Body of pancreas (tissue), 4 donors: ENCODE measurements around the gene UBN2. TPM values are rescaled to one million over a fixed set of nuclear protein-coding genes. Genes with fewer than 3 reads are reported as not detected.
"Not testable (repeated sequence)": the region's sequence is repeated elsewhere in the genome, so short reads cannot be mapped to it uniquely, and the experiment has no call there.

Experiments used
- ATAC-seq: fragments of 150-250 bp; one replicate; pipeline ENCODE4 v1.9.1; 2016
- DNase-seq, 4 donors: peaks; one replicate each; pipeline ENCODE4 v3.0.0-alpha.2; 2019
- H3K27ac ChIP-seq, 4 donors: fragments of 200-600 bp; sonication (generic); 1 replicate in 3 of 4; 2 replicates in 1 of 4; pipeline versions ENCODE4 v1.5.1 to v1.6.1; 2016 to 2019; ENCODE audit warnings: mild to moderate bottlenecking in 1 of 4, mixed read lengths in 1 of 4, moderate library complexity in 1 of 4
- H3K27me3 ChIP-seq, 2 donors: fragments of 200-600 bp; sonication (generic); one replicate each; pipeline ENCODE4 v1.6.0; 2016; ENCODE audit warnings: mild to moderate bottlenecking in 1 of 2
- H3K36me3 ChIP-seq, 2 donors: fragments of 200-600 bp; sonication (generic); replicated peaks in 1 of 2; 2 replicates each; pipeline ENCODE4 v1.5.1; 2016; ENCODE audit warnings: low read depth in 2 of 2; ENCODE audit not compliant: insufficient read depth in 1 of 2
- H3K4me1 ChIP-seq: fragments of 200-600 bp; sonication (generic); one replicate; pipeline ENCODE4 v1.6.0; 2016
- H3K4me3 ChIP-seq, 2 donors: fragments of 200-600 bp; sonication (generic); 1 replicate in 1 of 2; 2 replicates in 1 of 2; pipeline ENCODE4 v1.5.1; 2016 to 2019
- H3K9me3 ChIP-seq, 3 donors: fragments of 200-600 bp; sonication (generic); 1 replicate in 2 of 3; 2 replicates in 1 of 3; pipeline ENCODE4 v1.5.1; 2016
- POLR2A ChIP-seq, 3 donors: fragments of 450-650 bp; IDR thresholded peaks; one replicate each; pipeline ENCODE4 v1.6.1; 2016; ENCODE audit warnings: antibody characterized with exemption in 3 of 3, mild to moderate bottlenecking in 2 of 3
- WGBS, 2 donors: methylation state at CpG; one replicate each; pipeline ENCODE4 v1.1.5; 2017; 5-methylcytosine and 5-hydroxymethylcytosine counted together
- intact Hi-C: fragments of 100-400 bp; cut with DNase I; formaldehyde crosslinking; loops from one replicate; pipeline ENCODE4 v1.15.1; 2023
- total RNA-seq, 2 donors: library from RNA; depleted of rRNA; stranded (reverse); fragments of >200 nt; gene quantifications; one replicate each; pipeline ENCODE4 v1.1.0, GENCODE V29; 2016
- TF ChIP-seq, protein P1 (sequence below), 7 experiments: fragments of 450-650 bp in 4 of 7; fragments of 200-600 bp in 3 of 7; sonication (generic) in 3 of 7; IDR thresholded peaks; one replicate each; pipeline ENCODE4 v1.5.1; 2016 to 2019; ENCODE audit warnings: antibody characterized with exemption in 7 of 7

The UBN2 gene
- total RNA-seq, 2 donors from 2014 or later, result 14.0 to 15.5 TPM

GRCh38 chr7:139205843-139206242, 25.2 kb upstream of the UBN2 start:
- Histone ChIP-seq H3K9me3 (peaks cover 0 to 4% (median 0%) of the 10 kb centered on the region in 3 donors), H3K36me3 (no peaks in the 10 kb centered on the region), H3K27me3 (no peaks in the 10 kb centered on the region), H3K27ac (no peak overlapping the region), H3K4me3 (no peak overlapping the region), H3K4me1 (no peaks in the 10 kb centered on the region)
- DNase-seq (no peak), ATAC-seq (no peak)
- intact Hi-C loops, result no loop called here
- TF ChIP-seq, protein P1, sequence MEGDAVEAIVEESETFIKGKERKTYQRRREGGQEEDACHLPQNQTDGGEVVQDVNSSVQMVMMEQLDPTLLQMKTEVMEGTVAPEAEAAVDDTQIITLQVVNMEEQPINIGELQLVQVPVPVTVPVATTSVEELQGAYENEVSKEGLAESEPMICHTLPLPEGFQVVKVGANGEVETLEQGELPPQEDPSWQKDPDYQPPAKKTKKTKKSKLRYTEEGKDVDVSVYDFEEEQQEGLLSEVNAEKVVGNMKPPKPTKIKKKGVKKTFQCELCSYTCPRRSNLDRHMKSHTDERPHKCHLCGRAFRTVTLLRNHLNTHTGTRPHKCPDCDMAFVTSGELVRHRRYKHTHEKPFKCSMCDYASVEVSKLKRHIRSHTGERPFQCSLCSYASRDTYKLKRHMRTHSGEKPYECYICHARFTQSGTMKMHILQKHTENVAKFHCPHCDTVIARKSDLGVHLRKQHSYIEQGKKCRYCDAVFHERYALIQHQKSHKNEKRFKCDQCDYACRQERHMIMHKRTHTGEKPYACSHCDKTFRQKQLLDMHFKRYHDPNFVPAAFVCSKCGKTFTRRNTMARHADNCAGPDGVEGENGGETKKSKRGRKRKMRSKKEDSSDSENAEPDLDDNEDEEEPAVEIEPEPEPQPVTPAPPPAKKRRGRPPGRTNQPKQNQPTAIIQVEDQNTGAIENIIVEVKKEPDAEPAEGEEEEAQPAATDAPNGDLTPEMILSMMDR (IDR thresholded peaks at IDR 0.05), result no peak
- no peak for TF ChIP-seq POLR2A (IDR thresholded peaks at IDR 0.05)

GRCh38 chr7:139212133-139212532, 18.9 kb upstream of the UBN2 start:
- no peak for TF ChIP-seq POLR2A (IDR thresholded peaks at IDR 0.05)
- TF ChIP-seq, protein P1 (IDR thresholded peaks at IDR 0.05), result no peak
- DNase-seq (no peak), ATAC-seq (no peak)
- H3K9me3 ChIP-seq, result no peaks in the 10 kb centered on the region
- no peaks in the 10 kb centered on the region for H3K27me3 ChIP-seq
- H3K4me3 ChIP-seq, result no peak overlapping the region
- intact Hi-C loops, result no loop called here
- H3K4me1 ChIP-seq, result no peaks in the 10 kb centered on the region
- H3K36me3 ChIP-seq, result no peaks in the 10 kb centered on the region
- H3K27ac ChIP-seq, result no peak overlapping the region
- WGBS, 2 donors, result 88 to 94% methylated on average over 2 of the region's 2 CpGs

DNA sequence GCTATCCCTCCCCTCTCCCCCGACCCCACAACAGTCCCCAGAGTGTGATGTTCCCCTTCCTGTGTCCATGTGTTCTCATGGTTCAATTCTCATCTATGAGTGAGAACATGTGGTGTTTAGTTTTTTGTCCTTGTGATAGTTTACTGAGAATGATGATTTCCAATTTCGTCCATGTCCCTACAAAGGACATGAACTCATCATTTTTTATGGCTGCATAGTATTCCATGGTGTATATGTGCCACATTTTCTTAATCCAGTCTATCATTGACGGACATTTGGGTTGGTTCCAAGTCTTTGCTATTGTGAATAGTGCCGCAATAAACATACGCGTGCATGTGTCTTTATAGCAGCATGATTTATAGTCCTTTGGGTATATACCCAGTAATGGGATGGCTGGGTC, 17.5 kb upstream of the UBN2 start:
- 71 to 76% methylated on average over 3 of the region's 6 CpGs for WGBS, 2 donors
- DNase-seq, H3K27me3 ChIP-seq, H3K9me3 ChIP-seq, ATAC-seq, H3K4me1 ChIP-seq, H3K27ac ChIP-seq, H3K4me3 ChIP-seq, intact Hi-C loops, H3K36me3 ChIP-seq: not testable (repeated sequence)

DNA sequence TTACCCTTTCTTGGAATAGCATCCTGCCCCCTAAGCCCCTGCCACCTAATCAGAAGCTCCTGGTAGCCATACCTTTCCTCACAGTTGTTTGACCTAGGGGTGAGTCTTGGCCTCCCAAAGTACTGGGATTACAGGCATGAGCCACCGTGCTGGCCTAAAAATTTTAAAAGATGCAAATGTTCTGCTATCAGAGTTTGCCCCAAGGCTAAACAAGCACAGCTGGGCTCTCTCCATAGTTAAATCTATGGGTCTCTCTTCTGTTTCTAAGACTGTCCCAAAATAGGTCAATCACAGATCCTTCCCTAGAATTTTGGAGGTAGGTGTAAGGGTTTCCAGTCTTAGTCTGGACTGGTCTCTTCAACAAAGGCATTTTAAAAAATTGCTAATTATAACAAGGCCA, 12.9 kb upstream of the UBN2 start:
- H3K4me3 ChIP-seq, result no peak overlapping the region
- H3K36me3 ChIP-seq, result no peaks in the 10 kb centered on the region
- H3K9me3 ChIP-seq, result no peaks in the 10 kb centered on the region
- intact Hi-C loops, result no loop called here
- H3K4me1 ChIP-seq, result no peaks in the 10 kb centered on the region
- no peak for ATAC-seq
- H3K27ac ChIP-seq, result no peak overlapping the region
- no peaks in the 10 kb centered on the region for H3K27me3 ChIP-seq
- 27 to 41% methylated on average over 1 of the region's 1 CpG for WGBS, 2 donors
- DNase-seq, result no peak
- TF ChIP-seq, protein P1 (IDR thresholded peaks at IDR 0.05), result no peak

DNA sequence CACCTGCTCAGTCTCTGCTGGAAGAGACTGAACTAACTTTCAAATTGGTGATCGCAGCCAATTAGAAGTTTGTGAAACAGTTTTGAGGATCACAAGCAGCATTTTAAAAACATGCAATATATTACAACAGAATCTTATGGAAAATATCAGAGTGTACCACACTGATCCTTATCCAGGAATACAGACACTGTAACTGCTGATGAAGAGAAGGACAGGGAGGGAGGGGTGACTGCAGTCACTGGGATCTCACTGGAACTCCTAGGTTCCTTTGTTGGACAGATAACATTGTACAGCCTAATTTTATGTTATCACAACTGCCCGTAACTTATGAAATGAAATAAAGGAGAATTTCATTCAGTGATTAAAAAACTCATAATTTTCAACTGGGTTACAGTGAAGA, 6.8 kb upstream of the UBN2 start:
- H3K36me3 ChIP-seq, result no peaks in the 10 kb centered on the region
- no peaks in the 10 kb centered on the region for H3K27me3 ChIP-seq
- no peak overlapping the region for H3K27ac ChIP-seq
- H3K9me3 ChIP-seq, result no peaks in the 10 kb centered on the region
- DNase-seq (no peak), ATAC-seq (no peak)
- intact Hi-C loops, result no loop called here
- H3K4me3 ChIP-seq, result no peak overlapping the region
- WGBS, 2 donors, result 88 to 89% methylated on average over 2 of the region's 2 CpGs
- no peaks in the 10 kb centered on the region for H3K4me1 ChIP-seq
- TF ChIP-seq POLR2A (IDR thresholded peaks at IDR 0.05), result no peak
- TF ChIP-seq, protein P1 (IDR thresholded peaks at IDR 0.05), result no peak

DNA sequence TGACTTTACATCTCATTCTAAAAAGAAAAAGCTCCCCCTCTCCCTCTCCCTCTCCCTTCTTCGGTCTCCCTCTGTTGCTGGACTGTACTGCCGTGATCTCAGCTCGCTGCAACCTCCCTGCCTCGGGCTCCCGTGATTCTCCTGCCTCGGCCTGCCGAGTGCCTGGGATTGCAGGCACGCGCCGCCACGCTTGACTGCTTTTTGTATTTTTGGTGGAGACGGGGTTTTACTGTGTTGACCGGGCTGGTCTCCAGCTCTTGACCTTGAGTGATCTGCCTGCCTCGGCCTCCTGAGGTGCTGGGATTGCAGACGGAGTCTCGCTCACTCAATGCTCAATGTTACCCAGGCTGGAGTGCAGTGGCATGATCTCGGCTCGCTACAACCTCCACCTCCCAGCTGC, 6.2 kb upstream of the UBN2 start:
- not testable (repeated sequence) for H3K4me3 ChIP-seq
- WGBS, 2 donors, result 87 to 89% methylated on average over 16 to 18 of the region's 18 CpGs

GRCh38 chr7:139225286-139226157, 5.5 kb upstream of the UBN2 start:
- H3K4me3 ChIP-seq, H3K27me3 ChIP-seq, H3K27ac ChIP-seq, intact Hi-C loops, H3K36me3 ChIP-seq, DNase-seq, ATAC-seq, H3K4me1 ChIP-seq, H3K9me3 ChIP-seq: not testable (repeated sequence)
- WGBS, 2 donors, result 91 to 97% methylated on average over 7 to 59 of the region's 60 CpGs

More for the DNA sequence above, 6.2 kb upstream of the UBN2 start:
- H3K36me3 ChIP-seq, DNase-seq, H3K9me3 ChIP-seq, H3K27me3 ChIP-seq, intact Hi-C loops, H3K27ac ChIP-seq, H3K4me1 ChIP-seq, ATAC-seq: not testable (repeated sequence)

DNA sequence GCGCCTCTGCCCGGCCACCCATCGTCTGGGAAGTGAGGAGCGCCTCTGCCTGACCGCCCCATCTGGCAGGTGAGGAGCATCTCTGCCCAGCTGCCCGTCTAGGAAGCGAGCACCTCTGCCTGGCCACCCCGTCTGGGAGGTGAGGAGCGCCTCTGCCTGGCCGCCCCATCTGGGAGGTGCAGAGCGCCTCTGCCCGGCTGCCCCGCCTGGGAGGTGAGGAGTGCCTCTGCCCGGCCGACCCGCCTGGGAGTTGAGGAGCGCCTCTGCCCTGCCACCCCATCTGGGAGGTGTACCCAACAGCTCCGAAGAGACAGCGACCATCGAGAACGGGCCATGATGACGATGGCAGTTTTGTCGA, 4.9 kb upstream of the UBN2 start:
- intact Hi-C loops, result not testable (repeated sequence)

More for the DNA sequence above, 4.9 kb upstream of the UBN2 start:
- ATAC-seq, H3K27ac ChIP-seq, H3K27me3 ChIP-seq, H3K9me3 ChIP-seq, H3K4me3 ChIP-seq, DNase-seq, H3K36me3 ChIP-seq, H3K4me1 ChIP-seq: not testable (repeated sequence)
- WGBS, 2 donors, result 86 to 95% methylated on average over 14 to 21 of the region's 23 CpGs
